Keratinocyte (primary cell): Measurements from ENCODE around the gene EDA. TPM values are rescaled to one million over a fixed set of nuclear protein-coding genes. Genes with fewer than 3 reads are reported as not detected.

Source experiments
- DNase-seq: peaks from one replicate; pipeline ENCODE4 v3.0.0-alpha.2; 2011; ENCODE audit warnings: low read depth, missing footprints, low spot score
- FAIRE-seq: peaks from 2 replicates; lab custom pipeline; 2011; peaks lifted over from hg19 to GRCh38; lab: Jason Lieb, UNC
- H2AFZ ChIP-seq: 2 replicates; pipeline ENCODE4 v1.6.0; 2012; ENCODE audit warnings: low read length, control low read depth, inconsistent platforms; ENCODE audit not compliant: control insufficient read depth
- H3K27ac ChIP-seq: 2 replicates; pipeline ENCODE4 v1.5.1; 2011; ENCODE audit warnings: low read length; ENCODE audit not compliant: control insufficient read depth, insufficient read depth
- H3K27me3 ChIP-seq: 3 replicates; pipeline ENCODE4 v1.6.0; 2011; ENCODE audit warnings: low read length; ENCODE audit not compliant: control insufficient read depth, insufficient read depth; ENCODE audit errors: extremely low read depth
- H3K36me3 ChIP-seq, 2 experiments: 2 replicates in 1 of 2; 3 replicates in 1 of 2; pipeline ENCODE4 v1.5.1; 2011; ENCODE audit warnings: low read length in 2 of 2, mild to moderate bottlenecking in 1 of 2; ENCODE audit not compliant: control insufficient read depth in 2 of 2, insufficient read depth in 2 of 2; ENCODE audit errors: extremely low read depth in 1 of 2
- H3K4me1 ChIP-seq: 3 replicates; pipeline ENCODE4 v1.5.1; 2011; ENCODE audit warnings: low read length; ENCODE audit not compliant: control insufficient read depth, insufficient read depth; ENCODE audit errors: extremely low read depth
- H3K4me2 ChIP-seq: 3 replicates; pipeline ENCODE4 v1.6.0; 2011; ENCODE audit warnings: low read depth, low read length; ENCODE audit not compliant: control insufficient read depth, insufficient read depth; ENCODE audit errors: extremely low read depth
- H3K4me3 ChIP-seq, 3 experiments: fragments of 200-600 bp in 1 of 3; sonication (generic) in 1 of 3; 2 replicates in 2 of 3; 3 replicates in 1 of 3; pipeline ENCODE4 v1.5.1; 2011 to 2016; ENCODE audit warnings: low read length in 3 of 3, mild to moderate bottlenecking in 3 of 3, control low read depth in 2 of 3, inconsistent platforms in 1 of 3, low read depth in 1 of 3, mixed read lengths in 1 of 3, mixed run types in 1 of 3, moderate library complexity in 1 of 3; ENCODE audit not compliant: control insufficient read depth in 2 of 3, insufficient read depth in 2 of 3; ENCODE audit errors: extremely low read depth in 1 of 3
- H3K79me2 ChIP-seq: 2 replicates; pipeline ENCODE4 v1.6.0; 2012; ENCODE audit warnings: low read length; ENCODE audit not compliant: control insufficient read depth, insufficient read depth
- H3K9ac ChIP-seq: 3 replicates; pipeline ENCODE4 v1.6.0; 2011; ENCODE audit warnings: low read length; ENCODE audit not compliant: control insufficient read depth, insufficient read depth; ENCODE audit errors: extremely low read depth
- H3K9me1 ChIP-seq: 3 replicates; pipeline ENCODE4 v1.6.0; 2011; ENCODE audit warnings: low read length; ENCODE audit not compliant: control insufficient read depth, insufficient read depth; ENCODE audit errors: extremely low read depth
- H3K9me3 ChIP-seq: 2 replicates; pipeline ENCODE4 v1.5.1; 2012; ENCODE audit warnings: low read depth, low read length; ENCODE audit not compliant: control insufficient read depth
- H4K20me1 ChIP-seq: 3 replicates; pipeline ENCODE4 v1.6.0; 2011; ENCODE audit warnings: low read length; ENCODE audit not compliant: control insufficient read depth, insufficient read depth; ENCODE audit errors: extremely low read depth
- CTCF ChIP-seq, 3 experiments: IDR thresholded peaks in 1 of 3; conservative IDR thresholded peaks in 1 of 3; optimal IDR thresholded peaks in 1 of 3; 2 replicates in 2 of 3; 3 replicates in 1 of 3; pipeline versions ENCODE3 to v1.5.1; 2011; ENCODE audit warnings: low read length in 3 of 3, mild to moderate bottlenecking in 3 of 3, moderate library complexity in 2 of 3, control low read depth in 1 of 3, inconsistent platforms in 1 of 3; ENCODE audit not compliant: insufficient read depth in 2 of 3; ENCODE audit errors: extremely low read depth in 1 of 3
- EZH2 ChIP-seq: IDR thresholded peaks from one replicate; pipeline ENCODE4 v1.6.1; 2012; ENCODE audit warnings: inconsistent platforms, mild to moderate bottlenecking, low read length, moderate library complexity
- dilution Hi-C: fragments of 300-500 bp; cut with MboI; formaldehyde crosslinking; loops from one replicate; pipeline ENCODE4 v1.7.0; 2020; ENCODE audit warnings: low sequenced_read_pairs; ENCODE audit not compliant: extremely low pct_ligation_motif_present
- polyA plus RNA-seq, 5 experiments: library from polyadenylated mRNA; depleted of rRNA in 3 of 5; stranded (reverse) in 3 of 5; stranded (forward) in 1 of 5; unstranded in 1 of 5; fragments of >200 nt; gene quantifications; 1 replicate in 1 of 5; 2 replicates in 3 of 5; 3 replicates in 1 of 5; pipeline versions ENCODE4 v1.2.1 to v1.2.3, GENCODE V29; 2011 to 2012; ENCODE audit warnings: missing spikeins in 2 of 5, low read depth in 1 of 5, low replicate concordance in 1 of 5
- small RNA-seq, 3 experiments: library from RNA; depleted of rRNA; stranded (forward); fragments of <200 nt; gene quantifications; one replicate each; pipeline ENCODE3, GENCODE V24; 2012; ENCODE audit warnings: low read depth in 3 of 3, low replicate concordance in 1 of 3; ENCODE audit not compliant: insufficient read length in 3 of 3

EDA gene
- polyA plus RNA-seq, 1 donor (not counting 4 experiments of a cell fraction or from before 2014, with no cell fraction given), result 0.75 TPM

- H3K27ac ChIP-seq, result no peak overlapping the region
- H3K36me3 ChIP-seq, result no peaks in the 10 kb centered on the region
- DNase-seq, result no peak
- TF ChIP-seq EZH2, result no peak
- dilution Hi-C loops, result no loop called here
- H2AFZ ChIP-seq, result no peak overlapping the region
- H3K9me1 ChIP-seq, result no peaks in the 10 kb centered on the region
- FAIRE-seq, result no peak
- H3K27me3 ChIP-seq, result no peaks in the 10 kb centered on the region
- no peaks in the 10 kb centered on the region for H3K9me3 ChIP-seq
- H4K20me1 ChIP-seq, result no peaks in the 10 kb centered on the region
- H3K4me2 ChIP-seq, result no peak overlapping the region
- no peaks in the 10 kb centered on the region for H3K4me1 ChIP-seq
- H3K79me2 ChIP-seq, result no peaks in the 10 kb centered on the region
- no peak overlapping the region for H3K4me3 ChIP-seq
- H3K9ac ChIP-seq, result no peak overlapping the region
These were observed 472.1 kb downstream of the EDA start for GRCh38 chrX:70087857-70088630.

GRCh38 chrX:70088751-70089150, 472.8 kb downstream of the EDA start:
- Histone ChIP-seq H3K9ac (no peak overlapping the region), H3K27ac (no peak overlapping the region)
- DNase-seq, result no peak

More at GRCh38 chrX:70088751-70089150, 472.8 kb downstream of the EDA start:
- no peak for FAIRE-seq
- H3K9me1 ChIP-seq, result no peaks in the 10 kb centered on the region
- H3K27me3 ChIP-seq, result no peaks in the 10 kb centered on the region
- no peaks in the 10 kb centered on the region for H3K4me1 ChIP-seq
- TF ChIP-seq CTCF (optimal IDR thresholded peaks at IDR 0.05 in 1 of 3, IDR thresholded peaks at IDR 0.05 in 1 of 3, conservative IDR thresholded peaks at IDR 0.05 in 1 of 3; ENCODE audit: extremely low read depth in 1 of 3, insufficient read depth in 2 of 3, low read length in 3 of 3), result no peak
- no peak for TF ChIP-seq EZH2
- no peak overlapping the region for H3K4me3 ChIP-seq
- no peaks in the 10 kb centered on the region for H4K20me1 ChIP-seq
- H3K9me3 ChIP-seq, result no peaks in the 10 kb centered on the region
- dilution Hi-C loops, result no loop called here
- no peaks in the 10 kb centered on the region for H3K79me2 ChIP-seq
- H2AFZ ChIP-seq, result no peak overlapping the region
- no peak overlapping the region for H3K4me2 ChIP-seq
- H3K36me3 ChIP-seq, result no peaks in the 10 kb centered on the region

Small RNAs within 50 kb of the gene (small RNA-seq; reads per million reads assigned to genes)
- gene MIR676 (0.07 to 1.3 (median 0.33) reads per million in 3 experiments), gene RF00012 (0 reads per million in 3 experiments)

Other genes with a start within 250 kb of the EDA start
- gene NALF2, start 111.8 kb upstream of the EDA start, polyA plus RNA-seq, result 2.5 to 3.0 TPM (median 2.9 TPM) in 3 replicates